Measurements from ENCODE around the gene BTBD9. TPM values are rescaled to one million over a fixed set of nuclear protein-coding genes. Genes with fewer than 3 reads are reported as not detected.
A peak's percentile ranks its signal among the peaks of the same experiment; 100 is the strongest.

BTBD9 gene
- polyA plus RNA-seq, 4 donors: 5.1 to 10.2 (median 6.7) TPM

DNA sequence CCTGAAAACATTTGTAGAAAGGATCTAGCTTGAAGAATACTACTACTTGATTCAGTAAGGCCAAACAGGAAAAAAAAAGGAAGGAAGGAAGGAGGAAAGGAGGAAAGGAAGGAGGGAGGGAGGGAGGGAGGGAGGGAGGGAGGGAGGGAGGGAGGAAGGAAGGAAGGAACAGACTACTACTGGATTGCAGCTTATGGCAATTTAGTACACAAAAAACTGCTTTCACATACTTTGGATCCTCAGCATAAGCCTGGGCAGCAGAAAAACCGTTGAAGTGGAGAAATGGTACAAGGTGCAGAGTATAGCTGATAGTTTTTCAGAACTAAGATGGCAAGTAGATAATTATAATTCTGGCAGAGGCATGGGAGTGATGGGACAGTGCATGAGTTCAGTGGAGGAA is 201.6 kb downstream of the BTBD9 start:
- no peak overlapping the region for H3K27ac ChIP-seq (ENCODE audit: low read depth in 1 of 3, low read length in 2 of 3)
- no peaks in the 10 kb centered on the region for H3K9me3 ChIP-seq (ENCODE audit: control insufficient read depth in 2 of 2, insufficient read depth in 1 of 2, low read depth in 1 of 2, low read length in 1 of 2)
- WGBS, 3 donors: 32 to 58% (median 39%) methylated on average over 1 of the region's 1 CpG
- no peak overlapping the region for H3K4me3 ChIP-seq (ENCODE audit: low read depth in 1 of 3, low read length in 3 of 3)
- H3K27me3 ChIP-seq (ENCODE audit: control insufficient read depth in 3 of 3, insufficient read depth in 3 of 3, low read length in 3 of 3): no peaks in the 10 kb centered on the region
- DNase-seq: no peak
- FAIRE-seq: no peak
- no peaks in the 10 kb centered on the region for H3K4me1 ChIP-seq (ENCODE audit: control insufficient read depth in 3 of 3, insufficient read depth in 2 of 3, low read depth in 1 of 3, low read length in 2 of 3)
- no peaks in the 10 kb centered on the region for H3K36me3 ChIP-seq (ENCODE audit: control insufficient read depth in 3 of 3, insufficient read depth in 2 of 3, low read depth in 1 of 3, low read length in 3 of 3)

DNA sequence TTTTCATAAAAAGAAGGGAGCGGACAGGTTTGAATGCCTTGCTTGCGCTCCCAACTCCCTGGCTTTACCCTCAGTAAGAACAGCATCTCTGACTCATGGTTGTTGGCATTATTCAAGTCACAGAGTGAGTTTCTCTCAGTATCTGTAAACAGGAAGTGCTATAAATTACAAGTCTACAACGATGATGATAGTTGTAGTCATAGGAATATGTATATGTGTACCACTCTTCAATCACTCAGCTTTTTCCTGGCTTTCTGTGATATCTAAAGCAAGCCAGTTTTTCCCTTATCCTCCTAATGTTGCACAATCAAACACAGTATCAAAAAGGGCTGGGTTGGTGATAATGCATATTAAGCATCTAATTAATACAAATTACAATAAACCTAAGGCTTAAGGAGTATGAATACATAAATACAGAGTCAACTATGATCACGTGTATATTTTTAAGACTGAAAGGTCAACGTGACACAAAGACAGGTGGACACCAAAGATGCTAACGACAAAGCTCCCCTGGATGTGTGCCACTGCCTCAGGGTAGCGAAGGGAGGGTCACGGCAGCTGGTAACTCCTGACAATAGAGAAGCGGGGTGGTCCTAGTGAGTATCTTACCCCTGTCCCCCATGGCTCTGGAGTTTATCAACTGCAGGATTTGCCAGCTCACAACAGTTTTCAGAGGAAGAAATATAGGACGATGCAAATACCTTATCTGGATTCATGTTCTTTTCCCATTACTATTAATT is 202.8 kb downstream of the BTBD9 start:
- Histone ChIP-seq H3K27me3 (ENCODE audit: control insufficient read depth in 3 of 3, insufficient read depth in 3 of 3, low read length in 3 of 3) (no peaks in the 10 kb centered on the region), H3K27ac (ENCODE audit: low read depth in 1 of 3, low read length in 2 of 3) (no peak overlapping the region), H3K36me3 (ENCODE audit: control insufficient read depth in 3 of 3, insufficient read depth in 2 of 3, low read depth in 1 of 3, low read length in 3 of 3) (no peaks in the 10 kb centered on the region), H3K4me1 (ENCODE audit: control insufficient read depth in 3 of 3, insufficient read depth in 2 of 3, low read depth in 1 of 3, low read length in 2 of 3) (no peaks in the 10 kb centered on the region), H3K4me3 (ENCODE audit: low read depth in 1 of 3, low read length in 3 of 3) (no peak overlapping the region), H3K9me3 (ENCODE audit: control insufficient read depth in 2 of 2, insufficient read depth in 1 of 2, low read depth in 1 of 2, low read length in 1 of 2) (peaks cover 0 to 8% of the 10 kb centered on the region in 2 donors)
- FAIRE-seq: no peak
- 80 to 82% (median 82%) methylated on average over 10 of the region's 10 CpGs for WGBS, 3 donors
- DNase-seq: no peak

DNA sequence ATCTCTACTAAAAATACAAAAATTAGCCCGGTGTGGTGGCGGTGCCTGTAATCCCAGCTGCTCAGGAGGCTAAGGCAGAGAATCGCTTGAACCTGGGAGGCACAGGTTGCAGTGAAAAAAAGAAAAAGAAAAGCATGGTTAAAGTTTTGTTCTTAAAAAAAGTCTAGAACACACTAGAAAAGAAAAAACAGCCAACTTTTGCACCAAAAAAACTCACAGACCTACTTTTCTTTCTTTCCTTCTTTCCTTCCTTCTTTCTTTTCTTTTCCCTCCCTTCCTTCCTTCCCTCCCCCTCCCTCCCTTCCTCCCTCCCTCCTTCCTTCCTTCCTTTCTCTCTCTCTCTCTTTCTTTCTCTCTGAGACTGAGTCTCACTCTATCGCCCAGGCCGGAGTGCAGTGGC is 204.4 kb downstream of the BTBD9 start:
- no peak for DNase-seq
- WGBS, 3 donors: 84 to 96% (median 95%) methylated on average over 4 to 5 of the region's 5 CpGs
- FAIRE-seq: no peak
- H3K9me3 ChIP-seq (ENCODE audit: control insufficient read depth in 2 of 2, insufficient read depth in 1 of 2, low read depth in 1 of 2, low read length in 1 of 2): peaks cover 0 to 8% of the 10 kb centered on the region in 2 donors
- no peak overlapping the region for H3K4me3 ChIP-seq (ENCODE audit: low read depth in 1 of 3, low read length in 3 of 3)
- no peak overlapping the region for H3K27ac ChIP-seq (ENCODE audit: low read depth in 1 of 3, low read length in 2 of 3)
- no peaks in the 10 kb centered on the region for H3K4me1 ChIP-seq (ENCODE audit: control insufficient read depth in 3 of 3, insufficient read depth in 2 of 3, low read depth in 1 of 3, low read length in 2 of 3)
- H3K27me3 ChIP-seq (ENCODE audit: control insufficient read depth in 3 of 3, insufficient read depth in 3 of 3, low read length in 3 of 3): no peaks in the 10 kb centered on the region
- no peaks in the 10 kb centered on the region for H3K36me3 ChIP-seq (ENCODE audit: control insufficient read depth in 3 of 3, insufficient read depth in 2 of 3, low read depth in 1 of 3, low read length in 3 of 3)

DNA sequence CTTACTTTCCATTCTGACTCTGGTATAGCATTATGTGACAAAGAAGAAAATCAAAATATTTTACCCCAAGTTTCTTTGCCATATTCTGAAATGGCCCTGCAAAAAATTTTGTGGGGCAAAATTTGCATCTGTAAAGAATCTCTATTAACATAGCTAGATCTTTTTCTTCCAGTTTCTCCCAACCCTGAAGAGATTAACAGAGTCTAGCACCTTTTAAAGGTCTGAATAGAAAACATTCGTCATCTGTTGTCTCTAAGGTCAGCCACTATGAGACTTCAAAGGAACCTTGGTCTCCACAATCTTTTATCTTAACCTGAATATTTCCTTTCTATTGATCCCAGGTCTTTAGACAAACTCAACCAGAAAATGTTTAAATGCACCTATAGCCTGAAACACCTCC is 205.7 kb downstream of the BTBD9 start:
- FAIRE-seq: no peak
- no peak overlapping the region for H3K4me3 ChIP-seq (ENCODE audit: low read depth in 1 of 3, low read length in 3 of 3)
- H3K9me3 ChIP-seq (ENCODE audit: control insufficient read depth in 2 of 2, insufficient read depth in 1 of 2, low read depth in 1 of 2, low read length in 1 of 2): peaks cover 0 to 8% of the 10 kb centered on the region in 2 donors
- DNase-seq: no peak
- no peaks in the 10 kb centered on the region for H3K36me3 ChIP-seq (ENCODE audit: control insufficient read depth in 3 of 3, insufficient read depth in 2 of 3, low read depth in 1 of 3, low read length in 3 of 3)
- H3K27ac ChIP-seq (ENCODE audit: low read depth in 1 of 3, low read length in 2 of 3): no peak overlapping the region
- no peaks in the 10 kb centered on the region for H3K4me1 ChIP-seq (ENCODE audit: control insufficient read depth in 3 of 3, insufficient read depth in 2 of 3, low read depth in 1 of 3, low read length in 2 of 3)
- no peaks in the 10 kb centered on the region for H3K27me3 ChIP-seq (ENCODE audit: control insufficient read depth in 3 of 3, insufficient read depth in 3 of 3, low read length in 3 of 3)
- WGBS, 3 donors: 89 to 97% (median 93%) methylated on average over 1 of the region's 1 CpG

DNA sequence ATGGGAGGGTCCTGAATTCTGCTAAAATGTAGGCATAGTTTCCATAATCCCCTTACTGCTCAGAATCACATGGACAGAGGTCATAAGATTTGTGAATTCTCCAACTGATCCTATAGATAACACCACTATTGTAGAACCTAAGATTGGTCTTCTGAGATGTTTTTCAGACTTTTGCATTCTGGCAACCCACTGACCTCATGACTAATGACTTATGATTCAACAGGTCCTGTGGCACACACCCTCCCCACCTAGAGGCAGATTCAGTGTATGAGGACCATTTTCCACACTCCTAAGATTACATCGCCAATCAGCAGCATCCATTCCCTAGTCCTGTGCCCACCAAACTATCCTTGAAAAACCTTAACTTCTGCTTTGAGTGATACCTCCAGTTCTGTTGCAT is 207.2 kb downstream of the BTBD9 start:
- FAIRE-seq: no peak
- no peak for DNase-seq
- Histone ChIP-seq H3K36me3 (ENCODE audit: control insufficient read depth in 3 of 3, insufficient read depth in 2 of 3, low read depth in 1 of 3, low read length in 3 of 3) (no peaks in the 10 kb centered on the region), H3K27ac (ENCODE audit: low read depth in 1 of 3, low read length in 2 of 3) (no peak overlapping the region), H3K27me3 (ENCODE audit: control insufficient read depth in 3 of 3, insufficient read depth in 3 of 3, low read length in 3 of 3) (no peaks in the 10 kb centered on the region), H3K4me1 (ENCODE audit: control insufficient read depth in 3 of 3, insufficient read depth in 2 of 3, low read depth in 1 of 3, low read length in 2 of 3) (no peaks in the 10 kb centered on the region), H3K4me3 (ENCODE audit: low read depth in 1 of 3, low read length in 3 of 3) (no peak overlapping the region), H3K9me3 (ENCODE audit: control insufficient read depth in 2 of 2, insufficient read depth in 1 of 2, low read depth in 1 of 2, low read length in 1 of 2) (peaks cover 0 to 8% of the 10 kb centered on the region in 2 donors)
- WGBS, 3 donors: 99 to 100% (median 100%) methylated on average over 1 of the region's 1 CpG

DNA sequence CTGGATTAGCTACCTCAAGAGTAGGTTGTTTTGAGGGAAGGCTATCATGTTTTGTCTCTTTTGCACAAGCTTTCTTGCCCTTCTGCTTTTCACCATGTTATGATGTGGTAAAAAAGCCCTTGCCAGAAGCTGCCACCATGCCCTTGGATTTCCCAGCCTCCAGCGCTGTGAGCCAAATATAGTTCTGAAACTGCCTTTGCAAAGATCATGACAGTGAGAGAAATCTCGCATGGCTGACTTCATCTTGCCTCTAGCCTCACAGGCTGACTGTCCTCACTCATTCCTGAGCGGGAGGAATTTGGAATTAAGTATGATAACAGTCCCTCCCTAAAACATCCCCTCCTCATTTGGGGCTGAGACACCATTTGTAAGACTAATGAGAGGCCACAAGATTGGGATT is 207.7 kb downstream of the BTBD9 start:
- Histone ChIP-seq H3K27me3 (ENCODE audit: control insufficient read depth in 3 of 3, insufficient read depth in 3 of 3, low read length in 3 of 3) (no peaks in the 10 kb centered on the region), H3K4me1 (ENCODE audit: control insufficient read depth in 3 of 3, insufficient read depth in 2 of 3, low read depth in 1 of 3, low read length in 2 of 3) (no peaks in the 10 kb centered on the region), H3K4me3 (ENCODE audit: low read depth in 1 of 3, low read length in 3 of 3) (no peak overlapping the region), H3K27ac (ENCODE audit: low read depth in 1 of 3, low read length in 2 of 3) (no peak overlapping the region), H3K36me3 (ENCODE audit: control insufficient read depth in 3 of 3, insufficient read depth in 2 of 3, low read depth in 1 of 3, low read length in 3 of 3) (no peaks in the 10 kb centered on the region), H3K9me3 (ENCODE audit: control insufficient read depth in 2 of 2, insufficient read depth in 1 of 2, low read depth in 1 of 2, low read length in 1 of 2) (peaks cover 0 to 8% of the 10 kb centered on the region in 2 donors)
- 92 to 97% (median 95%) methylated on average over 3 of the region's 3 CpGs for WGBS, 3 donors
- DNase-seq: no peak
- FAIRE-seq: no peak

DNA sequence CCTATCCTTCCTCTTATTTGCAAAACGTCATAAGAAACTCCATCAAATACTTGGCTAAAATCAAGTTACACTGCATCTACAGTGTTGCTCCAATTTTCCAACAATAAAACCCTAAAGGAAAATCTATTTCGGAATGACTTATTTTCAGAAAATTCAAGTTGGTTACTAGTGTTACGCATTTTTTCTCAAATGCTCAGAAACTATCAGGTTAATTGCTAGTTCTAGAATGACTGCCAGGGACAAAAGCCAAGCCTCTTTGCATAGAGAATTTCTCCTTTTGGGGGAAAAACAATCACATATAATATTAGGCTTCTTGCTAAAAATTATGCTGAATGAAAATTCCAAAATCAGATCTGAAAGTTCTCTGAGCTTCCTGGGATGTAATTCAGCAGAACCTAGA is 210.2 kb downstream of the BTBD9 start:
- Histone ChIP-seq H3K4me3 (ENCODE audit: low read depth in 1 of 3, low read length in 3 of 3) (no peak overlapping the region), H3K9me3 (ENCODE audit: control insufficient read depth in 2 of 2, insufficient read depth in 1 of 2, low read depth in 1 of 2, low read length in 1 of 2) (peaks cover 0 to 8% of the 10 kb centered on the region in 2 donors), H3K27ac (ENCODE audit: low read depth in 1 of 3, low read length in 2 of 3) (no peak overlapping the region), H3K27me3 (ENCODE audit: control insufficient read depth in 3 of 3, insufficient read depth in 3 of 3, low read length in 3 of 3) (no peaks in the 10 kb centered on the region), H3K4me1 (ENCODE audit: control insufficient read depth in 3 of 3, insufficient read depth in 2 of 3, low read depth in 1 of 3, low read length in 2 of 3) (no peaks in the 10 kb centered on the region), H3K36me3 (ENCODE audit: control insufficient read depth in 3 of 3, insufficient read depth in 2 of 3, low read depth in 1 of 3, low read length in 3 of 3) (no peaks in the 10 kb centered on the region)
- 96 to 97% (median 97%) methylated on average over 3 of the region's 3 CpGs for WGBS, 3 donors
- no peak for FAIRE-seq
- DNase-seq: no peak

DNA sequence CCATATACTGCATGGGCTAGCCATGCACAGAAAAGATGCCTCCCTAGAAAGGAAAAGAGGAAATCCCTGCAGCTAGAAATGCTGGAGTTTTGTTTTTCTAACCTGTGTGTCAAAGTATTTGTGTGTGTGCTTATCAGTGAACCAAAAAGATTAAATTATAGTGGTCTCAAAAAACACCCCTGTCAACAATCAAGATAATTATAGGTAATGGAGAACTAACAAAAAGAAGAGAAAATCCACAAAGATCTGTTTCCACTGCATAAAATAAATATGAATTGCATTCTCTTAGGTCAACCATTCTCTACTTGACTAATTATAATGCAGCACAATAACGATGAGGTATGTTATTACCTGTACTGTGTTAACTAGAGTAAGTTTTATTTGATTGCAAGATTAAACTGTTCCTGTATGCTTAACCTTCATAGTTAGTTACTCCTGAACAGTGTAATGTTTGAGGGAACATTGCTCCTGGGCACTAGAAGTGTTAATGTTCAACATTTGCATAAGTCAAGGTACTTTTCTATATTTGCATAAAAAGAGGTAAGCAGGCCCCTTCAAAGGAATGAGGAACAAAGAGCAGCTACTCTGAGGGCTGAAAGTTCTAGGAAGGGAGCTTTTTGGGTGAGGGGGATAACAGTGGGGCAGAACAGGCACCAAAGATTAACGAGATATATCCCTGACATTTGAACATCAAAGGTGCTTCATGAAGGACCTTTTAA is 212.1 kb downstream of the BTBD9 start:
- FAIRE-seq (no peak), DNase-seq (peak in 1 of 2 donors; percentile 29)
- H3K4me3 ChIP-seq (ENCODE audit: low read depth in 1 of 3, low read length in 3 of 3): no peak overlapping the region
- H3K36me3 ChIP-seq (ENCODE audit: control insufficient read depth in 3 of 3, insufficient read depth in 2 of 3, low read depth in 1 of 3, low read length in 3 of 3): no peaks in the 10 kb centered on the region
- H3K27ac ChIP-seq (ENCODE audit: low read depth in 1 of 3, low read length in 2 of 3): no peak overlapping the region
- H3K9me3 ChIP-seq (ENCODE audit: control insufficient read depth in 2 of 2, insufficient read depth in 1 of 2, low read depth in 1 of 2, low read length in 1 of 2): peaks cover 0 to 7% of the 10 kb centered on the region in 2 donors
- H3K27me3 ChIP-seq (ENCODE audit: control insufficient read depth in 3 of 3, insufficient read depth in 3 of 3, low read length in 3 of 3): no peaks in the 10 kb centered on the region
- WGBS, 3 donors: 52 to 70% (median 64%) methylated on average over 2 of the region's 2 CpGs
- no peaks in the 10 kb centered on the region for H3K4me1 ChIP-seq (ENCODE audit: control insufficient read depth in 3 of 3, insufficient read depth in 2 of 3, low read depth in 1 of 3, low read length in 2 of 3)

All from small intestine (tissue), 7 donors.